Endothelial cell of umbilical vein (primary cell): ENCODE measurements around the gene FILIP1L. TPM values are rescaled to one million over a fixed set of nuclear protein-coding genes. Genes with fewer than 3 reads are reported as not detected.

ENCODE experiments used
- BruUV-seq: library from RNA; stranded (reverse); fragments of 400-500 nt; replicated peaks from 2 replicates; lab custom pipeline; 2021; lab: Mats Ljungman, UMichigan
- CTCF ChIA-PET: fragments of 300-600, 350-600 bp; sonication (Branson Sonifier 250); formaldehyde crosslinking; loops from one replicate; lab custom pipeline; 2021; ENCODE audit warnings: antibody characterized with exemption, inconsistent platforms; lab: Charles Lee
- POLR2A ChIA-PET: fragments of 300-600, 350-600 bp; sonication (Branson Sonifier 250); formaldehyde crosslinking; loops from one replicate; lab custom pipeline; 2021; ENCODE audit warnings: antibody characterized with exemption, inconsistent platforms; lab: Charles Lee
- DNase-seq: peaks from one replicate; pipeline ENCODE4 v3.0.0-alpha.2; 2011; ENCODE audit warnings: low read depth, low spot score
- FAIRE-seq: peaks from 2 replicates; lab custom pipeline; 2011; peaks lifted over from hg19 to GRCh38; lab: Jason Lieb, UNC
- H2AFZ ChIP-seq: 2 replicates; pipeline ENCODE4 v1.6.0; 2012; ENCODE audit warnings: low read depth, low read length, control low read depth, inconsistent platforms
- H3K27ac ChIP-seq: 2 replicates; pipeline ENCODE4 v1.5.1; 2011; ENCODE audit warnings: low read depth, mild to moderate bottlenecking, control low read depth, low read length, moderate library complexity; ENCODE audit not compliant: insufficient read depth
- H3K27me3 ChIP-seq, 2 experiments: 2 replicates each; pipeline versions ENCODE4 v1.6.0 to v1.6.1; 2011; ENCODE audit warnings: low read length in 2 of 2, mixed read lengths in 1 of 2; ENCODE audit not compliant: control insufficient read depth in 2 of 2, insufficient read depth in 2 of 2
- H3K36me3 ChIP-seq, 2 experiments: 2 replicates in 1 of 2; 3 replicates in 1 of 2; pipeline ENCODE4 v1.5.1; 2011; ENCODE audit warnings: low read length in 2 of 2, mild to moderate bottlenecking in 1 of 2, moderate library complexity in 1 of 2; ENCODE audit not compliant: control insufficient read depth in 2 of 2, insufficient read depth in 2 of 2; ENCODE audit errors: extremely low read depth in 1 of 2
- H3K4me1 ChIP-seq: 3 replicates; pipeline ENCODE4 v1.5.1; 2011; ENCODE audit warnings: mild to moderate bottlenecking, low read length; ENCODE audit not compliant: control insufficient read depth, insufficient read depth; ENCODE audit errors: extremely low read depth
- H3K4me2 ChIP-seq: 2 replicates; pipeline ENCODE4 v1.6.1; 2011; ENCODE audit warnings: low read length, control low read depth, mixed read lengths; ENCODE audit not compliant: insufficient read depth
- H3K4me3 ChIP-seq, 3 experiments: fragments of 200-600 bp in 1 of 3; sonication (generic), shearing (Covaris generic) in 1 of 3; replicated peaks in 1 of 3; 2 replicates each; pipeline ENCODE4 v1.5.1; 2011 to 2016; ENCODE audit warnings: control low read depth in 3 of 3, low read length in 3 of 3, mild to moderate bottlenecking in 2 of 3, inconsistent platforms in 1 of 3, low read depth in 1 of 3, moderate library complexity in 1 of 3; ENCODE audit not compliant: insufficient read depth in 1 of 3
- H3K79me2 ChIP-seq: 2 replicates; pipeline ENCODE4 v1.6.0; 2012; ENCODE audit warnings: low read length, inconsistent platforms; ENCODE audit not compliant: control insufficient read depth, insufficient read depth
- H3K9ac ChIP-seq: replicated peaks from 2 replicates; pipeline ENCODE3; 2011; ENCODE audit warnings: low read length, control low read depth; ENCODE audit not compliant: insufficient read depth; ENCODE audit errors: extremely low read depth
- H3K9me1 ChIP-seq: replicated peaks from 3 replicates; pipeline ENCODE4 v1.6.0; 2011; ENCODE audit warnings: mild to moderate bottlenecking, low read length; ENCODE audit not compliant: control insufficient read depth, insufficient read depth; ENCODE audit errors: extremely low read depth
- H3K9me3 ChIP-seq: replicated peaks from 2 replicates; pipeline ENCODE4 v1.5.1; 2012; ENCODE audit warnings: low read length, inconsistent platforms; ENCODE audit not compliant: control insufficient read depth, insufficient read depth
- H4K20me1 ChIP-seq: replicated peaks from 2 replicates; pipeline ENCODE3; 2011; ENCODE audit warnings: mild to moderate bottlenecking, low read length; ENCODE audit not compliant: control insufficient read depth, insufficient read depth; ENCODE audit errors: extremely low read depth
- CTCF ChIP-seq, 2 donors: IDR thresholded peaks; 1 replicate in 1 of 2; 2 replicates in 1 of 2; pipeline ENCODE4 v1.5.1; 2011; ENCODE audit warnings: low read length in 2 of 2, mild to moderate bottlenecking in 2 of 2, moderate library complexity in 2 of 2, control low read depth in 1 of 2, inconsistent platforms in 1 of 2, low read depth in 1 of 2; ENCODE audit not compliant: insufficient read depth in 1 of 2; ENCODE audit errors: extremely low read depth in 1 of 2
- EZH2 ChIP-seq: IDR thresholded peaks from 2 replicates; pipeline ENCODE4 v1.6.1; 2012; ENCODE audit warnings: borderline replicate concordance, low read depth, mild to moderate bottlenecking, moderate library complexity, low read length, inconsistent platforms; ENCODE audit not compliant: severe bottlenecking
- FOS ChIP-seq: IDR thresholded peaks from 2 replicates; pipeline ENCODE4 v1.6.1; 2011; ENCODE audit warnings: mild to moderate bottlenecking, low read length, moderate library complexity, borderline replicate concordance; ENCODE audit not compliant: insufficient read depth
- GATA2 ChIP-seq: IDR thresholded peaks from 2 replicates; pipeline ENCODE4 v1.7.0; 2011; ENCODE audit warnings: low read depth, mild to moderate bottlenecking, moderate library complexity, mixed read lengths, low read length; ENCODE audit not compliant: insufficient read length, insufficient read depth
- JUN ChIP-seq: IDR thresholded peaks from 2 replicates; pipeline ENCODE4 v1.6.1; 2011; ENCODE audit warnings: borderline replicate concordance, low read depth; ENCODE audit not compliant: insufficient read length, insufficient read depth
- MAX ChIP-seq: IDR thresholded peaks from 2 replicates; pipeline ENCODE4 v1.6.1; 2011; ENCODE audit not compliant: insufficient read depth, insufficient read length
- MYC ChIP-seq: IDR thresholded peaks from one replicate; pipeline ENCODE4 v1.6.1; 2011; ENCODE audit warnings: mild to moderate bottlenecking, low read depth, low read length
- POLR2A ChIP-seq: IDR thresholded peaks from 2 replicates; pipeline ENCODE4 v1.6.1; 2012; ENCODE audit warnings: low read depth, mild to moderate bottlenecking, control low read depth, low read length
- POLR2AphosphoS5 ChIP-seq: IDR thresholded peaks from 2 replicates; pipeline ENCODE4 v1.6.1; 2012; ENCODE audit warnings: low read depth, mild to moderate bottlenecking, control low read depth, low read length, moderate library complexity; ENCODE audit not compliant: insufficient read depth
- dilution Hi-C: fragments of 300-500 bp; cut with MboI; formaldehyde crosslinking; loops from one replicate; pipeline ENCODE4 v1.15.0; 2019; ENCODE audit warnings: low sequenced_read_pairs; ENCODE audit not compliant: extremely low pct_ligation_motif_present
- intact Hi-C: fragments of 100-400 bp; cut with micrococcal nuclease; formaldehyde crosslinking; loops from one replicate; pipeline ENCODE4 v1.10.0; 2022
- polyA plus RNA-seq, 4 experiments: library from polyadenylated mRNA; depleted of rRNA in 3 of 4; stranded (reverse) in 3 of 4; unstranded in 1 of 4; fragments of >200 nt; gene quantifications; 2 replicates each; pipeline versions ENCODE4 v1.2.1 to v1.2.3, GENCODE V29; 2011 to 2012; ENCODE audit warnings: missing spikeins in 1 of 4
- total RNA-seq: library from RNA; stranded (reverse); gene quantifications from 2 replicates; pipeline ENCODE4 v1.2.3, GENCODE V29; 2021

FILIP1L gene
- total and polyA plus RNA-seq, 2 donors (not counting 3 experiments of a cell fraction or from before 2014, with no cell fraction given): 26.0 to 29.9 TPM

DNA sequence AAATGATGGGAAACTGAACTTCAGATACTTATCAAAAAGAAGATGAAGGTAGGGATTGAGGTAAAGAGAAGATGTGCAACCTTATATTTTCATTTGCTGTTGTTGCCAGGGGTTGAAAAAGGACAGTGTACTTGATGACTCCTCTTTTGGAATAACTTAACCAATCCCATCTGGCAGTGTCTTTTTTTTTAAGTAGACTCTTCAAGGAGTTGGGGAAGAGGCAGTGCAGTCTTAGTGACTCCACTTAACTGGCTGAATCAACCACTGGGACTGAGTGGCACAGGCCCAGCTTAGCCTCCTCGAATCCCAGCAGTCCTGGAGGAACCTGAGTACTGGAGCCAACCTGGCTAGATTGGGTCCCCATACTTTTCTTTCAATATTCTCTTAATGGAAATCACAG is 27.3 kb upstream of the FILIP1L start:
- Histone ChIP-seq H2AFZ (no peak overlapping the region), H3K27ac (no peak overlapping the region), H3K4me3 (no peak overlapping the region), H4K20me1 (no peaks in the 10 kb centered on the region), H3K36me3 (no peaks in the 10 kb centered on the region), H3K4me2 (no peak overlapping the region), H3K79me2 (no peaks in the 10 kb centered on the region), H3K9me1 (no peaks in the 10 kb centered on the region), H3K27me3 (no peaks in the 10 kb centered on the region), H3K9ac (no peak overlapping the region), H3K9me3 (no peaks in the 10 kb centered on the region), H3K4me1 (no peaks in the 10 kb centered on the region)
- no peak for FAIRE-seq
- TF ChIP-seq EZH2 (no peak), GATA2 (no peak), CTCF (IDR thresholded peaks at IDR 0.05; ENCODE audit: extremely low read depth in 1 of 2, insufficient read depth in 1 of 2, low read depth in 1 of 2, low read length in 2 of 2) (no peak), FOS (no peak), POLR2AphosphoS5 (no peak), POLR2A (no peak), MAX (no peak), MYC (no peak), JUN (no peak)
- ChIA-PET CTCF (no interaction called here), POLR2A (no interaction called here)
- intact Hi-C loops (no loop called here), dilution Hi-C loops (no loop called here)
- no TSS peak for BruUV-seq
- no peak for DNase-seq
